K562 (cell line): ENCODE measurements around the gene FANCC. TPM values are rescaled to one million over a fixed set of nuclear protein-coding genes. Genes with fewer than 3 reads are reported as not detected.

Source experiments
- ATAC-seq: fragments of 200-7000 bp; cut with Tn5 transposase; 3 replicates; pipeline ENCODE4 v1.9.1; 2020; ENCODE audit warnings: moderate library complexity
- BruUV-seq: library from RNA; stranded (reverse); fragments of 400-500 nt; replicated peaks from 2 replicates; lab custom pipeline; 2021; lab: Mats Ljungman, UMichigan
- CTCF ChIA-PET: fragments of 300-600 bp; formaldehyde crosslinking; extraction: SDS; loops from one replicate; lab custom pipeline; 2021; ENCODE audit warnings: low intra/inter-chr PET ratio; lab: Yijun Ruan, JAX
- POLR2A ChIA-PET: fragments of 300-600, 350-650 bp; sonication (Branson Sonifier 250); formaldehyde crosslinking; extraction: SDS; loops from one replicate; lab custom pipeline; 2021; ENCODE audit warnings: antibody characterized with exemption, inconsistent platforms; lab: Yijun Ruan, JAX
- DNase-seq, 4 experiments: peaks; one replicate each; pipeline versions ENCODE4 v3.0.0 to v3.0.0-alpha.2; 2011 to 2018; ENCODE audit warnings: low spot score in 3 of 4, mixed read lengths in 3 of 4; ENCODE audit errors: extremely low read depth in 1 of 4
- FAIRE-seq: peaks from 2 replicates; lab custom pipeline; 2011; peaks lifted over from hg19 to GRCh38; lab: Jason Lieb, UNC
- H2AFZ ChIP-seq: 2 replicates; pipeline ENCODE4 v1.6.0; 2011; ENCODE audit warnings: low read depth, low read length, control low read depth, inconsistent platforms
- H3K27ac ChIP-seq: fragments of 200-600 bp; 3 replicates; pipeline ENCODE4 v1.8.0; 2011; ENCODE audit warnings: low read depth, mild to moderate bottlenecking, control low read depth, inconsistent platforms, low read length, moderate library complexity, mixed read lengths; ENCODE audit errors: extremely low read depth
- H3K27me3 ChIP-seq, 2 experiments: fragments of 300-600 bp in 1 of 2; 2 replicates in 1 of 2; 3 replicates in 1 of 2; pipeline versions ENCODE4 v1.6.0 to v1.8.0; 2011; ENCODE audit warnings: inconsistent platforms in 2 of 2, low read length in 2 of 2, mild to moderate bottlenecking in 1 of 2, mixed read lengths in 1 of 2, moderate library complexity in 1 of 2; ENCODE audit not compliant: control insufficient read depth in 2 of 2, insufficient read depth in 2 of 2
- H3K36me3 ChIP-seq: fragments of 300-600 bp; 3 replicates; pipeline ENCODE4 v1.8.0; 2011; ENCODE audit warnings: mild to moderate bottlenecking, low read length, inconsistent platforms; ENCODE audit not compliant: control insufficient read depth, insufficient read depth
- H3K4me1 ChIP-seq, 2 experiments: fragments of 200-600 bp in 1 of 2; replicated peaks in 1 of 2; 2 replicates in 1 of 2; 3 replicates in 1 of 2; pipeline versions ENCODE4 v1.5.1 to v1.8.0; 2011; ENCODE audit warnings: inconsistent platforms in 2 of 2, low read length in 2 of 2, mild to moderate bottlenecking in 1 of 2, mixed read lengths in 1 of 2, moderate library complexity in 1 of 2; ENCODE audit not compliant: control insufficient read depth in 2 of 2, insufficient read depth in 2 of 2
- H3K4me2 ChIP-seq: 2 replicates; pipeline ENCODE4 v1.6.1; 2011; ENCODE audit warnings: low read length, control low read depth, inconsistent platforms, mixed read lengths; ENCODE audit not compliant: insufficient read depth
- H3K4me3 ChIP-seq: fragments of 200-600 bp; sonication (generic), shearing (Covaris generic); 2 replicates; pipeline ENCODE4 v1.5.1; 2016; ENCODE audit warnings: control low read depth, inconsistent platforms
- H3K79me2 ChIP-seq: fragments of 200-600 bp; 3 replicates; pipeline ENCODE4 v1.8.0; 2011; ENCODE audit warnings: low read length, inconsistent platforms; ENCODE audit not compliant: control insufficient read depth, insufficient read depth
- H3K9ac ChIP-seq, 2 experiments: 2 replicates each; pipeline versions ENCODE4 v1.6.0 to v1.6.1; 2011; ENCODE audit warnings: low read depth in 2 of 2, low read length in 2 of 2, control low read depth in 1 of 2, inconsistent platforms in 1 of 2, mild to moderate bottlenecking in 1 of 2, mixed read lengths in 1 of 2; ENCODE audit not compliant: insufficient read depth in 1 of 2
- H3K9me1 ChIP-seq: one replicate; pipeline ENCODE4 v1.6.0; 2011; ENCODE audit warnings: inconsistent platforms, mild to moderate bottlenecking, low read length, moderate library complexity; ENCODE audit not compliant: control insufficient read depth, insufficient read depth
- H3K9me3 ChIP-seq: replicated peaks from 2 replicates; pipeline ENCODE4 v1.5.1; 2011; ENCODE audit warnings: low read depth, low read length, inconsistent platforms; ENCODE audit not compliant: control insufficient read depth, insufficient read depth
- H4K20me1 ChIP-seq: replicated peaks from 2 replicates; pipeline ENCODE4 v1.6.1; 2011; ENCODE audit warnings: low read length, inconsistent platforms, mixed read lengths; ENCODE audit not compliant: control insufficient read depth, insufficient read depth
- ARID1B ChIP-seq: fragments of 450-650 bp; IDR thresholded peaks from 2 replicates; pipeline ENCODE4 v1.6.1; 2016; ENCODE audit warnings: antibody characterized with exemption, mild to moderate bottlenecking, inconsistent platforms
- ATF3 ChIP-seq, 2 experiments: fragments of 450-650 bp in 1 of 2; sonication (generic) in 1 of 2; formaldehyde crosslinking in 1 of 2; IDR thresholded peaks in 1 of 2; conservative IDR thresholded peaks in 1 of 2; 2 replicates each; pipeline versions ENCODE4 v1.6.1 to v1.8.1; 2016 to 2023; ENCODE audit warnings: mild to moderate bottlenecking in 2 of 2, moderate library complexity in 2 of 2, inconsistent platforms in 1 of 2, missing genetic modification reagents in 1 of 2
- C11orf30 ChIP-seq: fragments of 450-650 bp; IDR thresholded peaks from 2 replicates; pipeline ENCODE4 v1.6.1; 2016; ENCODE audit warnings: low read depth, mild to moderate bottlenecking
- HDAC6 ChIP-seq: IDR thresholded peaks from 2 replicates; pipeline ENCODE4 v1.6.1; 2012; ENCODE audit warnings: low read depth, mild to moderate bottlenecking, control low read depth, inconsistent platforms, low read length, moderate library complexity
- HINFP ChIP-seq: fragments of 450-650 bp; conservative IDR thresholded peaks from 2 replicates; pipeline ENCODE4 v1.6.1; 2016; ENCODE audit warnings: missing genetic modification characterization, low read depth, mild to moderate bottlenecking, control low read depth, missing compliant biosample characterization
- MAFF ChIP-seq: IDR thresholded peaks from 2 replicates; pipeline ENCODE4 v1.6.1; 2012; ENCODE audit warnings: low read length, improper control_type of control experiment
- MEIS2 ChIP-seq: fragments of 450-650 bp; IDR thresholded peaks from 2 replicates; pipeline ENCODE4 v1.6.1; 2014; ENCODE audit warnings: mild to moderate bottlenecking; ENCODE audit not compliant: partially characterized antibody
- POLR2AphosphoS2 ChIP-seq: IDR thresholded peaks from 2 replicates; pipeline ENCODE4 v1.6.1; 2012; ENCODE audit warnings: low read length, improper control_type of control experiment
- RBM34 ChIP-seq: fragments of 200-400 bp; formaldehyde crosslinking; IDR thresholded peaks from 2 replicates; pipeline ENCODE4 v1.6.1; 2018; ENCODE audit warnings: low read length, borderline replicate concordance; ENCODE audit not compliant: insufficient read depth
- THRA ChIP-seq: fragments of 450-650 bp; IDR thresholded peaks from 2 replicates; pipeline ENCODE4 v1.6.1; 2017; ENCODE audit warnings: mild to moderate bottlenecking, moderate library complexity
- ZNF316 ChIP-seq: fragments of 450-650 bp; IDR thresholded peaks from 2 replicates; pipeline ENCODE4 v1.6.1; 2016
- WGBS: fragments of 100-300 bp; shearing (Covaris generic); methylation state at CpG from one replicate; pipeline ENCODE4 v1.1.6; 2016; ENCODE audit warnings: low coverage, mixed read lengths; ENCODE audit not compliant: insufficient coverage; ENCODE audit errors: missing lambda C conversion rate; 5-methylcytosine and 5-hydroxymethylcytosine counted together
- in situ Hi-C: fragments of 300-500 bp; cut with MboI; formaldehyde crosslinking; loops from 4 replicates; pipeline ENCODE4 v1.15.0; 2018; ENCODE audit warnings: inconsistent platforms, mixed read lengths
- intact Hi-C: fragments of 100-400 bp; cut with micrococcal nuclease; formaldehyde crosslinking; loops from 2 replicates; pipeline ENCODE4 v1.14.2; 2022
- polyA plus RNA-seq, 8 experiments: library from polyadenylated mRNA; depleted of rRNA in 4 of 8; stranded (reverse) in 5 of 8; unstranded in 3 of 8; fragments of >200 nt; fragmentation: Nextera tagmentation in 2 of 8; fragmentation: Illumina TruSeq in 1 of 8; extraction: Ambion mirVana in 2 of 8; extraction: Trizol in 1 of 8; gene quantifications; 2 replicates each; pipeline versions ENCODE4 v1.2.1 to v1.2.3, GENCODE V29; 2011 to 2014; ENCODE audit warnings: inconsistent platforms in 1 of 8, missing spikeins in 1 of 8
- total RNA-seq, 7 experiments: library from RNA; depleted of rRNA in 6 of 7; stranded (reverse); fragments of >200 nt in 6 of 7; fragmentation: Illumina TruSeq in 2 of 7; extraction: Trizol in 2 of 7; gene quantifications; 2 replicates each; pipeline versions ENCODE4 v1.2.1 to v1.2.3, GENCODE V29; 2011 to 2021; ENCODE audit warnings: low replicate concordance in 1 of 7

FANCC gene
- total and polyA plus RNA-seq, 9 of the 15 experiments (the other 6 are each of a cell fraction or from before 2014, with no cell fraction given), result 4.6 to 18.4 (median 14.2) TPM

GRCh38 chr9:95165004-95165403 lies 152.5 kb downstream of the FANCC start:
- no peaks in the 10 kb centered on the region for H3K27me3 ChIP-seq
- no peak overlapping the region for H3K4me2 ChIP-seq
- FAIRE-seq (no peak), DNase-seq (no peak)
- H3K79me2 ChIP-seq, result no peaks in the 10 kb centered on the region
- no peaks in the 10 kb centered on the region for H4K20me1 ChIP-seq
- H2AFZ ChIP-seq, result no peak overlapping the region
- WGBS, result 100% methylated on average over 1 of the region's 1 CpG
- ChIA-PET POLR2A (no interaction called here), CTCF (no interaction called here)
- in situ Hi-C loops (no loop called here), intact Hi-C loops (no loop called here)
- H3K36me3 ChIP-seq, result peaks cover 12% of the 10 kb centered on the region; the same call in 2 of the 3 replicates
- H3K27ac ChIP-seq, result no peak overlapping the region
- H3K9me3 ChIP-seq, result no peaks in the 10 kb centered on the region
- TF ChIP-seq ZNF316 (peak; percentile 92), THRA (no peak), C11orf30 (peak; percentile 78)
- TF ChIP-seq, all 486 proteins: peak for 2
- Histone ChIP-seq H3K9ac (no peak overlapping the region), H3K4me1 (no peaks in the 10 kb centered on the region), H3K9me1 (no peaks in the 10 kb centered on the region), H3K4me3 (no peak overlapping the region)
- ATAC-seq, result no peak
- no TSS peak for BruUV-seq

GRCh38 chr9:95157481-95158151 lies 159.9 kb downstream of the FANCC start:
- Histone ChIP-seq H3K79me2 (no peaks in the 10 kb centered on the region), H3K4me1 (no peaks in the 10 kb centered on the region), H4K20me1 (no peaks in the 10 kb centered on the region), H3K27ac (no peak overlapping the region), H2AFZ (no peak overlapping the region), H3K4me3 (no peak overlapping the region), H3K36me3 (no peaks in the 10 kb centered on the region), H3K9me1 (no peaks in the 10 kb centered on the region), H3K9ac (no peak overlapping the region), H3K9me3 (no peaks in the 10 kb centered on the region), H3K4me2 (no peak overlapping the region), H3K27me3 (no peaks in the 10 kb centered on the region)
- BruUV-seq, result no TSS peak
- peak in 1 of 4 experiments; percentile 44 for DNase-seq
- peak; percentile 57 for ATAC-seq
- POLR2A ChIA-PET, result no interaction called here
- CTCF ChIA-PET, result no interaction called here
- intact Hi-C loops (no loop called here), in situ Hi-C loops (no loop called here)
- WGBS, result 44% methylated on average over 7 of the region's 7 CpGs
- FAIRE-seq, result peak; percentile 15
- no peak for TF ChIP-seq HDAC6
- TF ChIP-seq ARID1B, result peak; percentile 54
- peak; percentile 19; the same call in 1 of the 2 replicates for TF ChIP-seq ATF3 (IDR thresholded peaks at IDR 0.05)
- TF ChIP-seq ATF3 (CRISPR knock-in tag; conservative IDR thresholded peaks at IDR 0.05), result no peak
- TF ChIP-seq HINFP, result no peak
- no peak for TF ChIP-seq RBM34
- TF ChIP-seq POLR2AphosphoS2, result no peak
- TF ChIP-seq MEIS2, result peak; percentile 73
- TF ChIP-seq MAFF, result 0 out of 2 replicates have a peak, but pooled peaks have one; percentile 3
